ENCODE data around the gene HSPB8.

- TF ChIP-seq POLR2A (IDR thresholded peaks at IDR 0.05; ENCODE audit: low read depth, low read length) (no peak), CTCF (conservative IDR thresholded peaks at IDR 0.05; ENCODE audit: low read depth, low read length) (no peak), CHD1 (IDR thresholded peaks at IDR 0.05; ENCODE audit: low read depth, low read length) (no peak), CEBPB (IDR thresholded peaks at IDR 0.05; ENCODE audit: low read depth, low read length) (no peak), ELK1 (IDR thresholded peaks at IDR 0.05; ENCODE audit: borderline replicate concordance, low read depth, low read length) (no peak), MXI1 (IDR thresholded peaks at IDR 0.05; ENCODE audit: borderline replicate concordance, low read depth, low read length) (no peak), RAD21 (IDR thresholded peaks at IDR 0.05; ENCODE audit: low read length) (no peak), SMC3 (IDR thresholded peaks at IDR 0.05; ENCODE audit: low read depth, low read length) (no peak), MAFK (IDR thresholded peaks at IDR 0.05; ENCODE audit: low read depth, low read length) (no peak)
These were observed 25.4 kb downstream of the HSPB8 start for GRCh38 chr12:119204131-119204530.

All from IMR-90 (cell line).